Vagina (tissue), 2 donors: Measurements from ENCODE around the gene ANKRD2.

ENCODE experiments used
- CTCF ChIP-seq, 3 experiments: fragments of 450-650 bp in 2 of 3; fragments of 200-600 bp in 1 of 3; sonication (generic) in 1 of 3; IDR thresholded peaks; one replicate each; pipeline ENCODE4 v1.5.1; 2017 to 2019; ENCODE audit warnings: antibody characterized with exemption in 3 of 3, mild to moderate bottlenecking in 2 of 3, moderate library complexity in 2 of 3
- POLR2A ChIP-seq, 2 donors: fragments of 450-650 bp; IDR thresholded peaks; one replicate each; pipeline ENCODE4 v1.6.1; 2017; ENCODE audit warnings: antibody characterized with exemption in 2 of 2, mild to moderate bottlenecking in 2 of 2, moderate library complexity in 2 of 2
- POLR2AphosphoS5 ChIP-seq, 2 donors: sonication (generic); formaldehyde crosslinking; IDR thresholded peaks; one replicate each; pipeline ENCODE4 v1.9.0; 2017; ENCODE audit warnings: antibody characterized with exemption in 2 of 2, mild to moderate bottlenecking in 2 of 2, low read depth in 1 of 2; ENCODE audit not compliant: insufficient read depth in 1 of 2

DNA sequence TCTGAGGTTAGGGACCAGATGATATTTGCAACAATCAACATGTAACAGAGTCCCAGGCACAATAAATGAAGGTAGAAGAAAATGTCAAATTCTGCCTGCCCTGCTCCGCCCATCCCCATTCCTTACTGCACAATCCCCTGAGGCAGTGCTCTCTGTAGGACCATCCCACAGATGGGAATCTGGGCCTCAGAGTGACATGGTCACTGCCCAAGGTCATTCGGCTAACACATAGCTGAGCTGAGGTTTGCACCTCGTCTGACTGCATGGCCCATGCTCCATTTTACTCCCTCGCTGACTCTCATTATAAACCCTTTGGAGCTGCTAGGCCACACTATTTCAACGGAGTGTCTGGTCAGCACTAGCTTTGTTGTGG is 12.8 kb downstream of the ANKRD2 start:
- TF ChIP-seq CTCF (IDR thresholded peaks at IDR 0.05): no peak
- TF ChIP-seq POLR2A (IDR thresholded peaks at IDR 0.05): no peak
- TF ChIP-seq POLR2AphosphoS5 (IDR thresholded peaks at IDR 0.05; ENCODE audit: insufficient read depth in 1 of 2, low read depth in 1 of 2): no peak
